Mesenteric fat pad (tissue), 1 donor: ENCODE data around the gene MSMO1. TPM values are rescaled to one million over a fixed set of nuclear protein-coding genes. Genes with fewer than 3 reads are reported as not detected.

Source experiments
- DNase-seq: peaks from one replicate; pipeline ENCODE4 v3.0.0-alpha.2; 2020; ENCODE audit warnings: low spot score
- total RNA-seq: library from RNA; stranded (reverse); fragmentation: NEBNext Ultra II Directional; extraction: Animal tissue kit (Norgen Biotek cat#: 25700); gene quantifications from one replicate; pipeline ENCODE4 v1.2.1, GENCODE V29; 2021
- donor health status: DM: yes; HTN: yes; CAD: no.

MSMO1 gene
- total RNA-seq, 1 donor from 2014 or later: 13.9 TPM

GRCh38 chr4:165359506-165359905 lies 32.0 kb downstream of the MSMO1 start:
- DNase-seq: no peak

GRCh38 chr4:165360041-165360695 lies 32.7 kb downstream of the MSMO1 start:
- no peak for DNase-seq

- no peak for DNase-seq
Measured at GRCh38 chr4:165360985-165361670, 33.7 kb downstream of the MSMO1 start.

GRCh38 chr4:165361810-165362209 lies 34.3 kb downstream of the MSMO1 start:
- DNase-seq: no peak

GRCh38 chr4:165364452-165365080 lies 37.1 kb downstream of the MSMO1 start:
- DNase-seq: no peak

- no peak for DNase-seq
Measured at GRCh38 chr4:165367040-165367439, 39.6 kb downstream of the MSMO1 start.

- DNase-seq: no peak
Measured at GRCh38 chr4:165368114-165368513, 40.6 kb downstream of the MSMO1 start.

GRCh38 chr4:165368567-165368966 lies 41.1 kb downstream of the MSMO1 start:
- DNase-seq: no peak

GRCh38 chr4:165369522-165369921 lies 42.1 kb downstream of the MSMO1 start:
- no peak for DNase-seq

- no peak for DNase-seq
Measured at GRCh38 chr4:165370530-165370929, 43.1 kb downstream of the MSMO1 start.

- DNase-seq: no peak
Measured at GRCh38 chr4:165375465-165375864, 48.0 kb downstream of the MSMO1 start.

- DNase-seq: no peak
Measured at GRCh38 chr4:165378398-165378744, 50.9 kb downstream of the MSMO1 start.

GRCh38 chr4:165378745-165379677 lies 51.5 kb downstream of the MSMO1 start, which contains the start of gene CPE:
TSS of gene CPE (plus strand) at chr4:165379008. CDS start at chr4:165379222, 214 bp downstream.
- peak; percentile 94 for DNase-seq

- no peak for DNase-seq
Measured at GRCh38 chr4:165379678-165380064, 52.2 kb downstream of the MSMO1 start.

- no peak for DNase-seq
Measured at GRCh38 chr4:165380805-165381204, 53.3 kb downstream of the MSMO1 start.

- no peak for DNase-seq
Measured at GRCh38 chr4:165381821-165382373, 54.4 kb downstream of the MSMO1 start.

- no peak for DNase-seq
Measured at GRCh38 chr4:165382640-165383039, 55.2 kb downstream of the MSMO1 start.

- DNase-seq: no peak
Measured at GRCh38 chr4:165383591-165384073, 56.2 kb downstream of the MSMO1 start.

GRCh38 chr4:165384186-165384585 lies 56.7 kb downstream of the MSMO1 start:
- DNase-seq: no peak

GRCh38 chr4:165384598-165384997 lies 57.1 kb downstream of the MSMO1 start:
- no peak for DNase-seq

- DNase-seq: no peak
Measured at GRCh38 chr4:165385126-165385525, 57.7 kb downstream of the MSMO1 start.
